Pancreas (tissue), 10 donors: ENCODE measurements around the gene ARHGAP22. TPM values are rescaled to one million over a fixed set of nuclear protein-coding genes. Genes with fewer than 3 reads are reported as not detected.

Source experiments
- ATAC-seq, 4 donors: fragments of 200-7000 bp; cut with Tn5 transposase; one replicate each; pipeline versions ENCODE4 v1.8.0 to v1.9.1; 2020; ENCODE audit warnings: mild to moderate bottlenecking in 4 of 4, moderate library complexity in 4 of 4
- DNase-seq, 6 donors: peaks; one replicate each; pipeline ENCODE4 v3.0.0-alpha.2; 2020
- FAIRE-seq: peaks from 2 replicates; lab custom pipeline; 2012; peaks lifted over from hg19 to GRCh38; lab: Jason Lieb, UNC
- H3K27ac ChIP-seq, 4 donors: fragments of 200-600 bp; sonication (generic); 1 replicate in 3 of 4; 2 replicates in 1 of 4; pipeline versions ENCODE4 v1.5.0 to v1.8.0; 2020
- H3K27me3 ChIP-seq, 4 donors: fragments of 200-600 bp; one replicate each; pipeline ENCODE4 v1.8.0; 2021
- H3K36me3 ChIP-seq, 3 donors: fragments of 200-600 bp; sonication (generic) in 1 of 3; one replicate each; pipeline versions ENCODE4 v1.5.0 to v1.8.0; 2020 to 2021
- H3K4me1 ChIP-seq, 3 donors: fragments of 200-600 bp; one replicate each; pipeline ENCODE4 v1.8.0; 2021
- H3K4me3 ChIP-seq, 4 donors: fragments of 200-600 bp; sonication (generic) in 2 of 4; one replicate each; pipeline versions ENCODE4 v1.5.0 to v1.8.0; 2020 to 2021
- H3K9me3 ChIP-seq, 4 donors: fragments of 200-600 bp; one replicate each; pipeline ENCODE4 v1.8.0; 2021
- CTCF ChIP-seq, 4 donors: fragments of 200-600 bp; sonication (generic) in 3 of 4; IDR thresholded peaks; one replicate each; pipeline versions ENCODE4 v1.5.0 to v1.8.0; 2021; ENCODE audit warnings: antibody characterized with exemption in 4 of 4
- WGBS, 2 donors: extraction: QIAGEN DNeasy Blood & Tissue Kit; methylation state at CpG; one replicate each; pipeline ENCODE4 v1.1.7; 2013; 5-methylcytosine and 5-hydroxymethylcytosine counted together
- intact Hi-C, 3 donors: fragments of 100-400 bp; cut with DNase I; formaldehyde crosslinking; loops; one replicate each; pipeline versions ENCODE4 v1.11.1 to v1.14.2; 2022
- polyA plus RNA-seq, 2 donors: library from polyadenylated mRNA; stranded (reverse); fragments of 200-250 nt; gene quantifications; one replicate each; pipeline ENCODE4 v1.2.3, GENCODE V29; 2013
- total RNA-seq, 6 donors: library from RNA; stranded (reverse); fragmentation: NEBNext Ultra II Directional in 4 of 6; extraction: Animal tissue kit (Norgen Biotek cat#: 25700) in 4 of 6; gene quantifications; one replicate each; pipeline versions ENCODE4 v1.2.1 to v1.2.4, GENCODE V29; 2021 to 2023
- donor health status: healthy with polysubstance abuse.
- donor health status: DM: no; HTN: no; CAD: no; lungs with moderate emphysema.
- donor health status: DM: no; HTN: no; CAD: no.
- donor health status: control.
- donor health status: control.
- donor health status: Bipolar disorder and iron deficiency.
- donor health status: DM: yes; HTN: yes; CAD: no.
- donor health status: DM: no; HTN: no; CAD: no.
- donor health status: DM: no; HTN: no; CAD: no.
- donor health status: DM: yes; HTN: yes; CAD: no.

The ARHGAP22 gene
- total and polyA plus RNA-seq, 8 donors = 1.1 to 6.0 (median 1.9) TPM

DNA sequence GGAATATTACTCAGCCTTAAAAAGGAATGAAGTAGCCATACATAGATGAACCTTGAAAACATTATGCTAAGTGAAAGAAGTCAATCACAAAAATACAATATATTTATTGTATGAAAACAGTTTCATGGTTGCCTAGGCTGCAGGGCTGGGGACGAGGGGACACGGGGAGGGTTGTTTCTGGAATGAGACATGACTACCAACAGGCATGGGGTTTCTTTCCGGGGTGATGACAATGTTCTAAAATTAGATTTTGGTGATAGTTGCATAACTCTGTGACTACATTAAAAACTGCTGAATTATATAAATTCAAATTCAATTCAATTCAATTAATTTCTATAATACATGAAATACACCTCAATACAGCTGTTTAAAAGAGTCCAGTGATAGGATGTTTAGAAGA lies 88.0 kb downstream of the ARHGAP22 start:
- ATAC-seq (no peak), DNase-seq (no peak)
- intact Hi-C loops = no loop called here

DNA sequence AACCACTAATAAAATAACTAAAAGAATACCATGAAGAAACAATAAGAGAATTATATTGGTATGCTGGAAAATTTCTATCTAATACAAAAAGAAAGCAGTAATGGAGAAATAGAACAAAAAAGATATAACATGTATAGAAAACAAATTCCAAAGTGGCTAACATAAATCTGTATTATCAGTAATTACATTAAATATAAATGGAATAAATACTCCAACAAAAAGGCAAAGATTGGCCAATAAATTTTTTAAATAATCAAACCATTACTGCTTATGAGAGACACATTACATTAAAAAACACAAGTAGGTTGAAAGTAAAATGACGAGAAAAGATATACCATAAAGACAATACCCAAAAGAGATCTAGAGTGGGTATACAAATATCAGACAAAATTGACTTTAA lies 90.0 kb downstream of the ARHGAP22 start:
- Histone ChIP-seq H3K4me3 (no peak overlapping the region), H3K36me3 (no peaks in the 10 kb centered on the region), H3K4me1 (no peaks in the 10 kb centered on the region), H3K27ac (no peak overlapping the region), H3K27me3 (peaks cover 0 to 4% (median 0%) of the 10 kb centered on the region in 4 donors), H3K9me3 (no peaks in the 10 kb centered on the region)
- ATAC-seq = no peak
- intact Hi-C loops = no loop called here
- TF ChIP-seq CTCF (IDR thresholded peaks at IDR 0.05) = no peak
- DNase-seq = no peak
- peak; percentile 17 for FAIRE-seq
- 64 to 76% methylated on average over 1 of the region's 1 CpG for WGBS, 2 donors

More for the DNA sequence above, 88.0 kb downstream of the ARHGAP22 start:
- Histone ChIP-seq H3K27ac (no peak overlapping the region), H3K4me1 (no peaks in the 10 kb centered on the region), H3K36me3 (no peaks in the 10 kb centered on the region), H3K9me3 (no peaks in the 10 kb centered on the region), H3K4me3 (no peak overlapping the region), H3K27me3 (peaks cover 0 to 4% (median 1%) of the 10 kb centered on the region in 4 donors)
- WGBS, 2 donors = 87 to 93% methylated on average over 3 of the region's 3 CpGs
- TF ChIP-seq CTCF (IDR thresholded peaks at IDR 0.05) = no peak
- no peak for FAIRE-seq

GRCh38 chr10:48514255-48514654 lies 90.6 kb downstream of the ARHGAP22 start:
- H3K4me1 ChIP-seq = no peaks in the 10 kb centered on the region
- no peaks in the 10 kb centered on the region for H3K36me3 ChIP-seq
- FAIRE-seq (peak; percentile 13), DNase-seq (no peak), ATAC-seq (no peak)
- no peak overlapping the region for H3K4me3 ChIP-seq
- no peaks in the 10 kb centered on the region for H3K9me3 ChIP-seq
- H3K27ac ChIP-seq = no peak overlapping the region
- peaks cover 0 to 4% (median 0%) of the 10 kb centered on the region in 4 donors for H3K27me3 ChIP-seq
- intact Hi-C loops = no loop called here
- TF ChIP-seq CTCF (IDR thresholded peaks at IDR 0.05) = no peak
- WGBS, 2 donors = 82 to 85% methylated on average over 1 of the region's 1 CpG

DNA sequence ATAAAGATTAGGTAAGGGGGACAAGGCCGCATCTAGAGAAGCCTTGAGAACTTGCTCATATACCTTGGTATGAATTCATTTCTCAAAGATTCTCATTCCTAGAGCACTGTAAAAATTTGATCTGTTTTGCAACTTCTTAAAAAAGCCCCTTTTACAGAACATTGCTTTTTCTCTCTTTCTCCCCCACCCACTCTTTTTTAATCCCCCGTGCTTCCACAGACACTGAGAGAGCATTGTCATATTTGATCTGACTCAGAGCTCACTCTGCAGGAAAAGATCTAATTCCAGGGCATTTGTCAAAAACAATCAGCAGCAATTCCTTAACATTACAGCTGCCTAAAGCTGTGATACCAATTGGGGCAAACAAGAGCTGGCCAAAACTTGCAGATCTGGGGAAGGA lies 92.0 kb downstream of the ARHGAP22 start:
- 87 to 90% methylated on average over 2 of the region's 2 CpGs for WGBS, 2 donors
- Histone ChIP-seq H3K4me1 (no peaks in the 10 kb centered on the region), H3K36me3 (no peaks in the 10 kb centered on the region), H3K9me3 (no peaks in the 10 kb centered on the region), H3K4me3 (no peak overlapping the region), H3K27me3 (peaks cover 0 to 4% (median 0%) of the 10 kb centered on the region in 4 donors), H3K27ac (no peak overlapping the region)
- FAIRE-seq (no peak), DNase-seq (no peak), ATAC-seq (no peak)
- TF ChIP-seq CTCF (IDR thresholded peaks at IDR 0.05) = no peak
- intact Hi-C loops = no loop called here

DNA sequence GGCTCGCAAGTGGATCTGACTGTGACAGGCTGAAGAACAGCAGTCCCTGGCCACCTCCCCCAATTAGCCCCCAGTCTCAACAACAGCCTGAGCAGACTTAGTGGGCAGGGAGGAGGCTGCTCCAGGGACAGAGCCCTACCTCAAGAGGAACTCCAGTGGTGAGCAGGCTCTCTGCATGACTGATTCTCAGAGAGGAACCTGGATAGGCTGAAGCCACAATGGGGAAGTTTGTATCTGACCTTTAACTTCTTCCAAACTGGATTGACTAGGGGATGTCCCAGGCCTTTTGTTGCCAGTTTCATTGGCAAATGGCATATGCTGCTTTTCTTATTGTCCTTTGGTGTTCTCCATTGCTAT lies 93.0 kb downstream of the ARHGAP22 start:
- peak in 2 of 4 donors; percentile 56 to 79 for ATAC-seq
- Histone ChIP-seq H3K27me3 (peaks cover 0 to 4% (median 0%) of the 10 kb centered on the region in 4 donors), H3K4me3 (no peak overlapping the region), H3K4me1 (no peaks in the 10 kb centered on the region), H3K36me3 (no peaks in the 10 kb centered on the region), H3K9me3 (no peaks in the 10 kb centered on the region), H3K27ac (no peak overlapping the region)
- 95 to 100% methylated on average over 1 of the region's 1 CpG for WGBS, 2 donors
- no peak for FAIRE-seq
- intact Hi-C loops = no loop called here
- TF ChIP-seq CTCF (IDR thresholded peaks at IDR 0.05) = no peak
- DNase-seq = no peak
